Measurements from ENCODE around the gene TRIM63.

DNA sequence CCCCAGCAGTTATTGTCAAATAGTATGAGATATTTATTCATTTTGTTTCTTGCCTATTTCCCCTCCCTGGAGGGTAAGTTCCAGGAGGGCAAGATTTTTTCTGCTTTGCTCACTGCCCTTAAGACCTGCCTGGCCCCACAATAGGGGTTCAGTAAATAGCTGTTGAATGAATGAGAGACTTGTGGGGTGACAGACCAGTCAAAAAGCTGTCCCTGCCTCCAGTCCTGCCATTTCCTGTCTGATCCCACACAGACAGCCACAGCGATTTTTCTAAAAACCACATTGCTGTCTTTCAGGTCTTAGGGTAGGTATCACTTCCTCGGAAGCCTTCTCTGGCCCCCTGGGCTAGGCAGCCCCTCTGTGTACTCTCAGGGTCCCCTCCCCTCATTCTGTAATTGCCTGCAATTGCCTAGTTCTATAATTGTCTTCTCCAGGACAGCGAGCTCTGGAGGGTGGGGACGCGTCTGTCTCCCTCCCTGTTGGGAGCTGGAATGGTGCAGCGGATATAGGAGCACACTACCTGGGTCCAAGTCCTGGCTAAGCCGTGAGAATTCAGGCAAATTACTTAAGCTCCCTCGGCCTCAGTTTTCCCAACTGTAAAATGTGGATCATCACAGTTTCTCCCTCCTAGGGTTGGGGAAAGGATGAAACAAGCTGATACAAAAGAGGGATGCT lies 47.7 kb downstream of the TRIM63 start:
- TF ChIP-seq, protein P1, sequence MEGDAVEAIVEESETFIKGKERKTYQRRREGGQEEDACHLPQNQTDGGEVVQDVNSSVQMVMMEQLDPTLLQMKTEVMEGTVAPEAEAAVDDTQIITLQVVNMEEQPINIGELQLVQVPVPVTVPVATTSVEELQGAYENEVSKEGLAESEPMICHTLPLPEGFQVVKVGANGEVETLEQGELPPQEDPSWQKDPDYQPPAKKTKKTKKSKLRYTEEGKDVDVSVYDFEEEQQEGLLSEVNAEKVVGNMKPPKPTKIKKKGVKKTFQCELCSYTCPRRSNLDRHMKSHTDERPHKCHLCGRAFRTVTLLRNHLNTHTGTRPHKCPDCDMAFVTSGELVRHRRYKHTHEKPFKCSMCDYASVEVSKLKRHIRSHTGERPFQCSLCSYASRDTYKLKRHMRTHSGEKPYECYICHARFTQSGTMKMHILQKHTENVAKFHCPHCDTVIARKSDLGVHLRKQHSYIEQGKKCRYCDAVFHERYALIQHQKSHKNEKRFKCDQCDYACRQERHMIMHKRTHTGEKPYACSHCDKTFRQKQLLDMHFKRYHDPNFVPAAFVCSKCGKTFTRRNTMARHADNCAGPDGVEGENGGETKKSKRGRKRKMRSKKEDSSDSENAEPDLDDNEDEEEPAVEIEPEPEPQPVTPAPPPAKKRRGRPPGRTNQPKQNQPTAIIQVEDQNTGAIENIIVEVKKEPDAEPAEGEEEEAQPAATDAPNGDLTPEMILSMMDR (tag by site-specific recombination; IDR thresholded peaks at IDR 0.05): no peak
- TF ChIP-seq ZNF114 (tag by site-specific recombination; IDR thresholded peaks at IDR 0.05) (no peak), ZNF433 (tag by site-specific recombination; IDR thresholded peaks at IDR 0.05; ENCODE audit: low read depth) (no peak), KLF10 (tag by site-specific recombination; IDR thresholded peaks at IDR 0.05) (no peak)
- TF ChIP-seq, protein P2, sequence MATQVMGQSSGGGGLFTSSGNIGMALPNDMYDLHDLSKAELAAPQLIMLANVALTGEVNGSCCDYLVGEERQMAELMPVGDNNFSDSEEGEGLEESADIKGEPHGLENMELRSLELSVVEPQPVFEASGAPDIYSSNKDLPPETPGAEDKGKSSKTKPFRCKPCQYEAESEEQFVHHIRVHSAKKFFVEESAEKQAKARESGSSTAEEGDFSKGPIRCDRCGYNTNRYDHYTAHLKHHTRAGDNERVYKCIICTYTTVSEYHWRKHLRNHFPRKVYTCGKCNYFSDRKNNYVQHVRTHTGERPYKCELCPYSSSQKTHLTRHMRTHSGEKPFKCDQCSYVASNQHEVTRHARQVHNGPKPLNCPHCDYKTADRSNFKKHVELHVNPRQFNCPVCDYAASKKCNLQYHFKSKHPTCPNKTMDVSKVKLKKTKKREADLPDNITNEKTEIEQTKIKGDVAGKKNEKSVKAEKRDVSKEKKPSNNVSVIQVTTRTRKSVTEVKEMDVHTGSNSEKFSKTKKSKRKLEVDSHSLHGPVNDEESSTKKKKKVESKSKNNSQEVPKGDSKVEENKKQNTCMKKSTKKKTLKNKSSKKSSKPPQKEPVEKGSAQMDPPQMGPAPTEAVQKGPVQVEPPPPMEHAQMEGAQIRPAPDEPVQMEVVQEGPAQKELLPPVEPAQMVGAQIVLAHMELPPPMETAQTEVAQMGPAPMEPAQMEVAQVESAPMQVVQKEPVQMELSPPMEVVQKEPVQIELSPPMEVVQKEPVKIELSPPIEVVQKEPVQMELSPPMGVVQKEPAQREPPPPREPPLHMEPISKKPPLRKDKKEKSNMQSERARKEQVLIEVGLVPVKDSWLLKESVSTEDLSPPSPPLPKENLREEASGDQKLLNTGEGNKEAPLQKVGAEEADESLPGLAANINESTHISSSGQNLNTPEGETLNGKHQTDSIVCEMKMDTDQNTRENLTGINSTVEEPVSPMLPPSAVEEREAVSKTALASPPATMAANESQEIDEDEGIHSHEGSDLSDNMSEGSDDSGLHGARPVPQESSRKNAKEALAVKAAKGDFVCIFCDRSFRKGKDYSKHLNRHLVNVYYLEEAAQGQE (tag by site-specific recombination; IDR thresholded peaks at IDR 0.05): no peak
